ENCODE data around the gene NKAIN1. TPM values are rescaled to one million over a fixed set of nuclear protein-coding genes. Genes with fewer than 3 reads are reported as not detected.

Gene NKAIN1
- total and polyA plus RNA-seq, 2 donors (not counting 1 experiment from before 2014, with no cell fraction given), result not detected

DNA sequence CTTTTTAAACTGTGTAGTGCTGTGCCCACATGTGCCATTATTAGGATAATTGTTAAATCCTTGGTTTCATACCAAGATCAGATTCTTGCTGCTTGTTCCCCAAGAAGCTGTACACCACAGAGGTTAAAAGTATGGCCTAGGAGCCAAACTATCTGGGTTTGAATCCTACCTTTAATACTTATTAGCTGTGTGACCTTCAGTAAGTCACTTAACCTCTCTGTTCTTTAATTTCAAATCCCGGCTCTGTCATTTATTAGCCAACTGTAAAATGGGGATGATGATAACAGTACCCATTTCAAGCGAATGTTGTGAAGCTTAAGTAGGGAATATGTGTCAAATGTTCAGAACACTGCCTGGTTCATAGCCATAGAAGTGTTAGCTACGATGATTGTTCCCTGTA lies 32.6 kb downstream of the NKAIN1 start:
- Histone ChIP-seq H2AFZ (ENCODE audit: insufficient read depth, low read depth, low read length, poor library complexity, severe bottlenecking) (no peak overlapping the region), H4K20me1 (ENCODE audit: control insufficient read depth, insufficient read depth, low read length, poor library complexity, severe bottlenecking) (no peaks in the 10 kb centered on the region), H3K9me3 (ENCODE audit: control extremely low read depth in 1 of 3, control insufficient read depth in 2 of 3, insufficient read depth in 1 of 3, low read length in 2 of 3) (peaks cover 0 to 4% (median 0%) of the 10 kb centered on the region in 3 donors), H3K4me1 (ENCODE audit: control insufficient read depth in 2 of 2, insufficient read depth in 2 of 2, low read length in 2 of 2) (no peaks in the 10 kb centered on the region), H3K4me2 (replicated peaks; ENCODE audit: low read depth, low read length, poor library complexity, severe bottlenecking) (no peak overlapping the region), H3K79me2 (ENCODE audit: control insufficient read depth, insufficient read depth, low read length) (no peaks in the 10 kb centered on the region), H3K4me3 (ENCODE audit: control extremely low read depth in 1 of 5, extremely low read depth in 1 of 5, insufficient read depth in 1 of 5, low read depth in 2 of 5, low read length in 4 of 5) (no peak overlapping the region), H3K27me3 (replicated peaks in 1 of 4; ENCODE audit: control extremely low read depth in 1 of 4, control insufficient read depth in 3 of 4, insufficient read depth in 4 of 4, low read length in 3 of 4) (peaks cover 0 to 2% (median 0%) of the 10 kb centered on the region in 4 experiments), H3K36me3 (replicated peaks in 1 of 2; ENCODE audit: control extremely low read depth in 1 of 2, control insufficient read depth in 1 of 2, extremely low read depth in 1 of 2, insufficient read depth in 2 of 2, low read length in 1 of 2) (no peaks in the 10 kb centered on the region), H3K9ac (ENCODE audit: low read length) (no peak overlapping the region), H3K27ac (ENCODE audit: low read length in 2 of 2) (no peak overlapping the region)
- no peak overlapping the region for H3K27ac Mint-ChIP-seq
- CTCF ChIA-PET, result no interaction called here
- TF ChIP-seq EZH2 (IDR thresholded peaks at IDR 0.05; ENCODE audit: borderline replicate concordance, insufficient read depth, low read depth, low read length, poor library complexity, severe bottlenecking) (no peak), CTCF (IDR thresholded peaks at IDR 0.05) (no peak)
- no peak for ATAC-seq (ENCODE audit: low read depth)
- H3K27me3 Mint-ChIP-seq, result peaks cover 11% of the 10 kb centered on the region
- intact Hi-C loops (cut with micrococcal nuclease), result no loop called here
- no peak for DNase-seq
- H3K4me1 Mint-ChIP-seq, result no peaks in the 10 kb centered on the region
- POLR2A ChIA-PET, result no interaction called here
- no peak overlapping the region for H3K4me3 Mint-ChIP-seq
- 100% methylated on average over 1 of the region's 3 CpGs for WGBS (ENCODE audit: insufficient coverage)
- peaks cover 2% of the 10 kb centered on the region for H3K9me3 Mint-ChIP-seq (ENCODE audit: insufficient read depth)

DNA sequence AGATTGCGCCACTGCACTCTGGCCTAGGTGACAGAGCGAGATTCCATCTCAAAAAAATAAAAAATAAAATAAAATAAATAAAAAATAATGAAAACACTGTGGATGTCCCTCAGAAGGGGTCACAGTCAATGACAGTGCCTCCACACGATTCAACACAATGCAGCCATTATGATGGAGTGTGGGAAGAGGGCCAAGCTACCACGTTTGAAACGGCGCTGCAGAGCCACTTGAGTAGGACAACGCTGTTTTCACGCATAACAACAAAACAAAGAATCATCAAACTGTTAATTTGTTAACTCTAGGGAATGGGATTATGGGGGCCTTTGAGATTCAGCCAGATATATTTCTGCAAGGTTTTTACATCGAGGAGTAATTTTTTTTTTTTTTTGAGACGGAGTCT lies 36.5 kb downstream of the NKAIN1 start:
- Histone ChIP-seq H3K79me2 (ENCODE audit: control insufficient read depth, insufficient read depth, low read length) (no peaks in the 10 kb centered on the region), H3K4me2 (replicated peaks; ENCODE audit: low read depth, low read length, poor library complexity, severe bottlenecking) (no peak overlapping the region), H2AFZ (ENCODE audit: insufficient read depth, low read depth, low read length, poor library complexity, severe bottlenecking) (no peak overlapping the region), H3K4me1 (ENCODE audit: control insufficient read depth in 2 of 2, insufficient read depth in 2 of 2, low read length in 2 of 2) (no peaks in the 10 kb centered on the region), H4K20me1 (ENCODE audit: control insufficient read depth, insufficient read depth, low read length, poor library complexity, severe bottlenecking) (no peaks in the 10 kb centered on the region), H3K9ac (ENCODE audit: low read length) (no peak overlapping the region), H3K4me3 (ENCODE audit: control extremely low read depth in 1 of 5, extremely low read depth in 1 of 5, insufficient read depth in 1 of 5, low read depth in 2 of 5, low read length in 4 of 5) (no peak overlapping the region), H3K27ac (ENCODE audit: low read length in 2 of 2) (no peak overlapping the region), H3K27me3 (replicated peaks in 1 of 4; ENCODE audit: control extremely low read depth in 1 of 4, control insufficient read depth in 3 of 4, insufficient read depth in 4 of 4, low read length in 3 of 4) (peaks cover 0 to 2% (median 0%) of the 10 kb centered on the region in 4 experiments), H3K36me3 (replicated peaks in 1 of 2; ENCODE audit: control extremely low read depth in 1 of 2, control insufficient read depth in 1 of 2, extremely low read depth in 1 of 2, insufficient read depth in 2 of 2, low read length in 1 of 2) (no peaks in the 10 kb centered on the region), H3K9me3 (ENCODE audit: control extremely low read depth in 1 of 3, control insufficient read depth in 2 of 3, insufficient read depth in 1 of 3, low read length in 2 of 3) (no peaks in the 10 kb centered on the region)
- H3K27me3 Mint-ChIP-seq, result peaks cover 5% of the 10 kb centered on the region
- ChIA-PET POLR2A (no interaction called here), CTCF (no interaction called here)
- H3K4me1 Mint-ChIP-seq, result no peaks in the 10 kb centered on the region
- ATAC-seq (ENCODE audit: low read depth) (no peak), DNase-seq (no peak)
- TF ChIP-seq CTCF (IDR thresholded peaks at IDR 0.05), result no peak
- TF ChIP-seq EZH2 (IDR thresholded peaks at IDR 0.05; ENCODE audit: borderline replicate concordance, insufficient read depth, low read depth, low read length, poor library complexity, severe bottlenecking), result no peak
- no peaks in the 10 kb centered on the region for H3K9me3 Mint-ChIP-seq (ENCODE audit: insufficient read depth)
- no peak overlapping the region for H3K27ac Mint-ChIP-seq
- H3K4me3 Mint-ChIP-seq, result no peak overlapping the region
- intact Hi-C loops (cut with micrococcal nuclease), result no loop called here
- no CpG with 5 or more reads among the region's 10 CpGs for WGBS (ENCODE audit: insufficient coverage)
